Measurements from ENCODE around the gene KCNQ5. TPM values are rescaled to one million over a fixed set of nuclear protein-coding genes. Genes with fewer than 3 reads are reported as not detected.

KCNQ5 gene
- total and polyA plus RNA-seq, 2 of the 8 experiments (the other 6 are each of a cell fraction or from before 2014, with no cell fraction given), result 0.83 to 1.2 TPM

DNA sequence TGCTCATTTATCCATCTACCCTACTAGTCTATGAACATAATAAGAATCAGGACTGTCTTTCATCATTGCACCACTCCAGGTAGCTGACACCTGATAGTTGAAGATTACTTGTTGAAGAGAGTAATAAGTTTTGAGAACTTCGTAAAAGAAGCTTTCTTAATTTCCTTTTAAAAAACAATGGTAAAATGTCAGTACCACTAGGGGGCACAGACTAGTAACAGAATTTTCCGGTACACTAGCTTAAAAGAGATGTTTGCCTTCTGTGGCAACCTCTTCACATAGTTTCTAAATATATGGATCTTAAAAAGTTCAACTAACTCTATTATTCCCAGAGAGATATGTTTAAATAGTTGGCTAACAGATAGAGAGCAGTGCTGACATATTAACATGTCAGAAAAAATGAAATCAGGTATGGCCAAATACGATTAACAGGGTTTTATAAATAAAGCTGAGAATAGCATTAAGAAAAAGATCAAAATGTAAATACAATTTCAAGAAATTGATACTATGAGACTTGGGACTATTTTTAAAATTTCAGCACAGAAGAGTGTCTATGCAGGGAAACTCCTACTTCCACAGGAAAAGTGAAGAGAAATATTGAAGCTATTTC lies 5.4 kb upstream of the KCNQ5 start:
- H3K23ac ChIP-seq (ENCODE audit: insufficient read length), result no peak overlapping the region
- peaks cover 9 to 29% (median 25%) of the 10 kb centered on the region in 4 experiments for H3K27me3 ChIP-seq (replicated peaks in 1 of 4; ENCODE audit: control insufficient read depth in 3 of 4, extremely low read depth in 1 of 4, insufficient read depth in 3 of 4, low read length in 3 of 4)
- no peaks in the 10 kb centered on the region for H4K20me1 ChIP-seq (replicated peaks in 1 of 2; ENCODE audit: control insufficient read depth in 1 of 2, insufficient read depth in 2 of 2, low read length in 2 of 2)
- no peak overlapping the region for H3K9ac ChIP-seq (replicated peaks in 1 of 4; ENCODE audit: extremely low read depth in 1 of 4, low read depth in 3 of 4, low read length in 3 of 4)
- no peak overlapping the region for H2AFZ ChIP-seq (ENCODE audit: low read length)
- TF ChIP-seq BRCA1 (IDR thresholded peaks at IDR 0.05; ENCODE audit: low read depth, low read length) (no peak), JUND (IDR thresholded peaks at IDR 0.05; ENCODE audit: low read length) (no peak), RAD21 (IDR thresholded peaks at IDR 0.05 in 1 of 2, conservative IDR thresholded peaks at IDR 0.05 in 1 of 2; ENCODE audit: low read depth in 2 of 2, low read length in 2 of 2) (peak; percentile 49 to 54)
- TF ChIP-seq, protein P1, sequence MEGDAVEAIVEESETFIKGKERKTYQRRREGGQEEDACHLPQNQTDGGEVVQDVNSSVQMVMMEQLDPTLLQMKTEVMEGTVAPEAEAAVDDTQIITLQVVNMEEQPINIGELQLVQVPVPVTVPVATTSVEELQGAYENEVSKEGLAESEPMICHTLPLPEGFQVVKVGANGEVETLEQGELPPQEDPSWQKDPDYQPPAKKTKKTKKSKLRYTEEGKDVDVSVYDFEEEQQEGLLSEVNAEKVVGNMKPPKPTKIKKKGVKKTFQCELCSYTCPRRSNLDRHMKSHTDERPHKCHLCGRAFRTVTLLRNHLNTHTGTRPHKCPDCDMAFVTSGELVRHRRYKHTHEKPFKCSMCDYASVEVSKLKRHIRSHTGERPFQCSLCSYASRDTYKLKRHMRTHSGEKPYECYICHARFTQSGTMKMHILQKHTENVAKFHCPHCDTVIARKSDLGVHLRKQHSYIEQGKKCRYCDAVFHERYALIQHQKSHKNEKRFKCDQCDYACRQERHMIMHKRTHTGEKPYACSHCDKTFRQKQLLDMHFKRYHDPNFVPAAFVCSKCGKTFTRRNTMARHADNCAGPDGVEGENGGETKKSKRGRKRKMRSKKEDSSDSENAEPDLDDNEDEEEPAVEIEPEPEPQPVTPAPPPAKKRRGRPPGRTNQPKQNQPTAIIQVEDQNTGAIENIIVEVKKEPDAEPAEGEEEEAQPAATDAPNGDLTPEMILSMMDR (IDR thresholded peaks at IDR 0.05; ENCODE audit: control extremely low read depth in 1 of 3, insufficient read depth in 1 of 3, low read depth in 1 of 3, low read length in 3 of 3), result peak in 2 of 3 experiments; percentile 35 to 47; a peak in 2 of 4 replicates
- H2BK15ac ChIP-seq (ENCODE audit: low read length), result no peak overlapping the region
- ChIA-PET CTCF (ENCODE audit: partially characterized antibody) (interaction anchor here (0.7 to 9.6 kb wide), 51 partner anchors 8 to 1221 kb away, joined by 3 to 168 read pairs (median 4); no protein-coding TSS in a partner anchor), POLR2A (ENCODE audit: partially characterized antibody) (no interaction called here)
- H3K79me2 ChIP-seq (ENCODE audit: control insufficient read depth in 1 of 2, insufficient read depth in 2 of 2, low read length in 2 of 2), result no peaks in the 10 kb centered on the region
- no peak overlapping the region for H3K4ac ChIP-seq (replicated peaks; ENCODE audit: insufficient read length, low read depth, low read length)
- H3K9me3 ChIP-seq (ENCODE audit: insufficient read depth in 2 of 2, low read depth in 1 of 2, low read length in 1 of 2), result no peaks in the 10 kb centered on the region
- H4K91ac ChIP-seq (replicated peaks; ENCODE audit: insufficient read length, low read length), result no peak overlapping the region
- no peak overlapping the region for H3K4me2 ChIP-seq (ENCODE audit: insufficient read depth in 1 of 2, low read depth in 2 of 2, low read length in 2 of 2)
- H4K8ac ChIP-seq (ENCODE audit: extremely low read depth, insufficient read depth, low read length), result no peak overlapping the region
- no peak overlapping the region for H2BK120ac ChIP-seq (replicated peaks; ENCODE audit: low read depth, low read length)
- H2AK5ac ChIP-seq (ENCODE audit: low read depth, low read length), result no peak overlapping the region
- FAIRE-seq (no peak), DNase-seq (ENCODE audit: low read depth in 1 of 2, low spot score in 2 of 2) (no peak)
- no peak overlapping the region for H2BK20ac ChIP-seq (ENCODE audit: low read length)
- WGBS, 2 experiments (ENCODE audit: extremely low coverage in 1 of 2, insufficient coverage in 1 of 2, insufficient read length in 1 of 2, insufficient replicate concordance in 2 of 2, low coverage in 1 of 2, low lambda C conversion rate in 2 of 2, missing lambda C conversion rate in 1 of 2), result 79% methylated on average over 3 of the region's 3 CpGs; no CpG with 5 or more reads in 1 of the 2 experiments
- H3K18ac ChIP-seq (ENCODE audit: extremely low read depth, low read length), result no peak overlapping the region
- H3K27ac ChIP-seq (ENCODE audit: low read depth, low read length), result no peak overlapping the region
- H3K23me2 ChIP-seq (ENCODE audit: low read depth, low read length), result peaks cover 11% of the 10 kb centered on the region; the same call in 1 of the 2 replicates
- H3K4me1 ChIP-seq (replicated peaks in 1 of 4; ENCODE audit: control insufficient read depth in 3 of 4, insufficient read depth in 4 of 4, low read length in 3 of 4), result peaks cover 0 to 13% (median 5%) of the 10 kb centered on the region in 4 experiments; a peak in 5 of 7 replicates
- H2BK12ac ChIP-seq (ENCODE audit: low read depth, low read length), result no peak overlapping the region
- no peak overlapping the region for H3K56ac ChIP-seq (replicated peaks; ENCODE audit: insufficient read length, low read depth, low read length)
- no peak overlapping the region for H2BK5ac ChIP-seq (ENCODE audit: low read depth, low read length)
- no peaks in the 10 kb centered on the region for H3K36me3 ChIP-seq (ENCODE audit: control insufficient read depth in 2 of 4, insufficient read depth in 4 of 4, low read length in 3 of 4)
- no peaks in the 10 kb centered on the region for H3K79me1 ChIP-seq (ENCODE audit: low read depth, low read length)
- H3K4me3 ChIP-seq (ENCODE audit: extremely low read depth in 1 of 4, insufficient read depth in 2 of 4, low read depth in 3 of 4, low read length in 4 of 4), result no peak overlapping the region
- no peak overlapping the region for H3K14ac ChIP-seq (ENCODE audit: insufficient read length)
- no peak overlapping the region for H4K5ac ChIP-seq (ENCODE audit: insufficient read length, low read depth, low read length)

All from H1 (cell line).